GM08714 (cell line): ENCODE data around the gene PKD1L1.
"Not testable (repeated sequence)": the region's sequence is repeated elsewhere in the genome, so short reads cannot be mapped to it uniquely, and the experiment has no call there.

Source experiments
- H3K4me3 ChIP-seq: fragments of 200-500 bp; sonication (Bioruptor generic); 2 replicates; pipeline ENCODE4 v1.5.1; 2014; ENCODE audit warnings: mild to moderate bottlenecking, low read length, inconsistent platforms
- ZNF274 ChIP-seq: IDR thresholded peaks from 2 replicates; pipeline ENCODE4 v1.6.1; 2012; ENCODE audit warnings: mild to moderate bottlenecking, low read depth, low read length

The PKD1L1 gene

GRCh38 chr7:47937711-47938573 lies 10.3 kb downstream of the PKD1L1 start:
- no peak overlapping the region; the same call in 1 of the 2 replicates for H3K4me3 ChIP-seq
- TF ChIP-seq ZNF274 = no peak

GRCh38 chr7:47937065-47937687 lies 11.1 kb downstream of the PKD1L1 start:
- TF ChIP-seq ZNF274 = no peak
- H3K4me3 ChIP-seq = no peak overlapping the region; the same call in 1 of the 2 replicates

- TF ChIP-seq ZNF274 = no peak
- no peak overlapping the region for H3K4me3 ChIP-seq
Measured at GRCh38 chr7:47936323-47936722, 11.9 kb downstream of the PKD1L1 start.

GRCh38 chr7:47935336-47935735 lies 12.9 kb downstream of the PKD1L1 start:
- no peak overlapping the region for H3K4me3 ChIP-seq
- no peak for TF ChIP-seq ZNF274

GRCh38 chr7:47934831-47935230 lies 13.4 kb downstream of the PKD1L1 start:
- TF ChIP-seq ZNF274 = no peak

GRCh38 chr7:47933215-47933614 lies 15.1 kb downstream of the PKD1L1 start:
- TF ChIP-seq ZNF274 = no peak
- H3K4me3 ChIP-seq = no peak overlapping the region

More at GRCh38 chr7:47934831-47935230, 13.4 kb downstream of the PKD1L1 start:
- no peak overlapping the region for H3K4me3 ChIP-seq

- no peak for TF ChIP-seq ZNF274
- H3K4me3 ChIP-seq = no peak overlapping the region
Measured at GRCh38 chr7:47932466-47933037, 15.7 kb downstream of the PKD1L1 start.

- no peak for TF ChIP-seq ZNF274
- H3K4me3 ChIP-seq = no peak overlapping the region
Measured at GRCh38 chr7:47932016-47932415, 16.2 kb downstream of the PKD1L1 start.

- H3K4me3 ChIP-seq = no peak overlapping the region
- TF ChIP-seq ZNF274 = no peak
Measured at GRCh38 chr7:47931005-47932004, 17.0 kb downstream of the PKD1L1 start.

- no peak for TF ChIP-seq ZNF274
- no peak overlapping the region for H3K4me3 ChIP-seq
Measured at GRCh38 chr7:47924266-47924665, 24.0 kb downstream of the PKD1L1 start.

- not testable (repeated sequence) for H3K4me3 ChIP-seq
Measured at GRCh38 chr7:47923081-47923875, 25.0 kb downstream of the PKD1L1 start.

GRCh38 chr7:47916514-47916913 lies 31.8 kb downstream of the PKD1L1 start:
- H3K4me3 ChIP-seq = not testable (repeated sequence)

- H3K4me3 ChIP-seq = no peak overlapping the region
- no peak for TF ChIP-seq ZNF274
Measured at GRCh38 chr7:47915616-47915976, 32.7 kb downstream of the PKD1L1 start.
